Liver (tissue), 9 donors: Measurements from ENCODE around the gene UNC5CL. TPM values are rescaled to one million over a fixed set of nuclear protein-coding genes. Genes with fewer than 3 reads are reported as not detected.

ENCODE experiments used
- DNase-seq: peaks from one replicate; pipeline ENCODE4 v3.0.0-alpha.2; 2017; ENCODE audit warnings: low spot score
- H3K27ac ChIP-seq, 2 donors: one replicate each; pipeline ENCODE4 v1.7.0; 2013; ENCODE audit warnings: inconsistent platforms in 2 of 2, low read length in 2 of 2, control low read depth in 1 of 2, low read depth in 1 of 2, mild to moderate bottlenecking in 1 of 2
- H3K27me3 ChIP-seq, 4 donors: one replicate each; pipeline versions ENCODE4 v1.6.1 to v1.7.0; 2013; ENCODE audit warnings: low read length in 3 of 4, inconsistent platforms in 1 of 4, mild to moderate bottlenecking in 1 of 4, moderate library complexity in 1 of 4; ENCODE audit not compliant: control insufficient read depth in 4 of 4, insufficient read depth in 4 of 4
- H3K36me3 ChIP-seq, 4 donors: one replicate each; pipeline versions ENCODE4 v1.6.1 to v1.7.0; 2013; ENCODE audit warnings: low read length in 3 of 4, mild to moderate bottlenecking in 3 of 4, low read depth in 1 of 4, moderate library complexity in 1 of 4; ENCODE audit not compliant: control insufficient read depth in 4 of 4, insufficient read depth in 3 of 4
- H3K4me1 ChIP-seq, 4 donors: one replicate each; pipeline versions ENCODE4 v1.6.1 to v1.7.0; 2013; ENCODE audit warnings: low read length in 3 of 4, mild to moderate bottlenecking in 3 of 4, moderate library complexity in 1 of 4; ENCODE audit not compliant: control insufficient read depth in 4 of 4, insufficient read depth in 4 of 4
- H3K4me3 ChIP-seq, 3 donors: one replicate each; pipeline versions ENCODE4 v1.6.1 to v1.7.0; 2013; ENCODE audit warnings: low read length in 3 of 3, control low read depth in 1 of 3, low read depth in 1 of 3, mild to moderate bottlenecking in 1 of 3
- H3K9ac ChIP-seq, 2 donors: one replicate each; pipeline ENCODE4 v1.7.0; 2013; ENCODE audit warnings: low read length in 2 of 2, mild to moderate bottlenecking in 2 of 2, moderate library complexity in 2 of 2, control low read depth in 1 of 2, low read depth in 1 of 2
- H3K9me3 ChIP-seq, 4 donors: one replicate each; pipeline versions ENCODE4 v1.6.1 to v1.7.0; 2013; ENCODE audit warnings: low read length in 3 of 4; ENCODE audit not compliant: control insufficient read depth in 4 of 4
- EGR1 ChIP-seq, 2 donors: IDR thresholded peaks; 2 replicates each; pipeline ENCODE4 v1.6.1; 2016 to 2018; ENCODE audit warnings: antibody characterized with exemption in 2 of 2, low read depth in 2 of 2
- FOXA2 ChIP-seq: IDR thresholded peaks from 2 replicates; pipeline ENCODE4 v1.6.1; 2016; ENCODE audit warnings: antibody characterized with exemption
- HNF4A ChIP-seq, 2 donors: conservative IDR thresholded peaks; 2 replicates each; pipeline ENCODE4 v1.6.1; 2016; ENCODE audit warnings: antibody characterized with exemption in 2 of 2, mild to moderate bottlenecking in 2 of 2
- HNF4G ChIP-seq: IDR thresholded peaks from 2 replicates; pipeline ENCODE4 v1.6.1; 2016; ENCODE audit warnings: antibody characterized with exemption
- NR2F2 ChIP-seq: IDR thresholded peaks from 2 replicates; pipeline ENCODE4 v1.6.1; 2016; ENCODE audit warnings: antibody characterized with exemption
- RXRA ChIP-seq, 2 donors: IDR thresholded peaks; 2 replicates each; pipeline ENCODE4 v1.6.1; 2017 to 2018; ENCODE audit warnings: antibody characterized with exemption in 2 of 2, mild to moderate bottlenecking in 1 of 2
- SP1 ChIP-seq: IDR thresholded peaks from 2 replicates; pipeline ENCODE4 v1.6.1; 2018; ENCODE audit warnings: antibody characterized with exemption, mild to moderate bottlenecking
- TAF1 ChIP-seq: conservative IDR thresholded peaks from 2 replicates; pipeline ENCODE4 v1.6.1; 2016; ENCODE audit warnings: antibody characterized with exemption, mild to moderate bottlenecking
- WGBS: extraction: QIAGEN DNeasy Blood & Tissue Kit; methylation state at CpG from one replicate; pipeline ENCODE4 v1.1.7; 2013; 5-methylcytosine and 5-hydroxymethylcytosine counted together
- polyA plus RNA-seq, 2 donors: library from polyadenylated mRNA; stranded (reverse) in 1 of 2; unstranded in 1 of 2; fragments of 200-250 nt in 1 of 2; fragments of >200 nt in 1 of 2; fragmentation: Nextera tagmentation in 1 of 2; extraction: Ambion mirVana in 1 of 2; gene quantifications; one replicate each; pipeline versions ENCODE4 v1.2.1 to v1.2.3, GENCODE V29; 2013 to 2015
- total RNA-seq, 2 donors: library from RNA; depleted of rRNA; stranded (reverse); fragments of >200 nt; gene quantifications; one replicate each; pipeline ENCODE4 v1.2.3, GENCODE V29; 2014
- TF ChIP-seq, protein P1 (sequence below): IDR thresholded peaks from 2 replicates; pipeline ENCODE4 v1.6.1; 2016; ENCODE audit warnings: antibody characterized with exemption
- TF ChIP-seq, protein P2 (sequence below): IDR thresholded peaks from 2 replicates; pipeline ENCODE4 v1.6.1; 2016; ENCODE audit warnings: antibody characterized with exemption
- donor health status: healthy.
- donor health status: healthy.
- donor health status: healthy.
- donor health status: healthy.
- donor health status: healthy.

Gene UNC5CL
- total and polyA plus RNA-seq, 4 donors = 4.7 to 41.9 (median 17.2) TPM

DNA sequence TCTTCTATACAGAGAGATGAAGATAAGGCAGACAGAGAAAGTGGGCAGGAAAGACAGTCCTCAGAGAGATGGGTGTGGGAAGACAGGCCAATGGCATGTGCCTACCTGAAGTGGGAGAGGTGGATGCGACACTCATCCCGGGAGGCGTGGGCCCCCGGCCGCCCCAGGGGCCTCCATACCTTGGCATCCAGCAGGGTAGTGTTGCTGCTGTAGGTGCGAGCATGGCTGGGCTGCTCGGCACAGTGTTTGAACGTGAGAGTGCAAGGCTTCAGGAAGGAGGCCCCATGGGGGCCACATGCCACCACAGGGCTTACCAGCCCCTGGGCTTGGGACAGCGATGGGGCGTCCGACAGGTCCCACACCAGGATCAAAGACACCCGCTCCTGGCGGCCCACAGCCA is 5.2 kb downstream of the UNC5CL start:
- Histone ChIP-seq H3K4me1 (peaks cover 10 to 42% (median 31%) of the 10 kb centered on the region in 4 donors), H3K9ac (no peak overlapping the region), H3K27me3 (no peaks in the 10 kb centered on the region), H3K4me3 (no peak overlapping the region), H3K27ac (no peak overlapping the region), H3K36me3 (peaks cover 9 to 40% (median 20%) of the 10 kb centered on the region in 4 donors), H3K9me3 (no peaks in the 10 kb centered on the region)
- 94% methylated on average over 13 of the region's 13 CpGs for WGBS
- TF ChIP-seq FOXA2 = no peak
- no peak for TF ChIP-seq RXRA (IDR thresholded peaks at IDR 0.05)
- TF ChIP-seq, protein P1, sequence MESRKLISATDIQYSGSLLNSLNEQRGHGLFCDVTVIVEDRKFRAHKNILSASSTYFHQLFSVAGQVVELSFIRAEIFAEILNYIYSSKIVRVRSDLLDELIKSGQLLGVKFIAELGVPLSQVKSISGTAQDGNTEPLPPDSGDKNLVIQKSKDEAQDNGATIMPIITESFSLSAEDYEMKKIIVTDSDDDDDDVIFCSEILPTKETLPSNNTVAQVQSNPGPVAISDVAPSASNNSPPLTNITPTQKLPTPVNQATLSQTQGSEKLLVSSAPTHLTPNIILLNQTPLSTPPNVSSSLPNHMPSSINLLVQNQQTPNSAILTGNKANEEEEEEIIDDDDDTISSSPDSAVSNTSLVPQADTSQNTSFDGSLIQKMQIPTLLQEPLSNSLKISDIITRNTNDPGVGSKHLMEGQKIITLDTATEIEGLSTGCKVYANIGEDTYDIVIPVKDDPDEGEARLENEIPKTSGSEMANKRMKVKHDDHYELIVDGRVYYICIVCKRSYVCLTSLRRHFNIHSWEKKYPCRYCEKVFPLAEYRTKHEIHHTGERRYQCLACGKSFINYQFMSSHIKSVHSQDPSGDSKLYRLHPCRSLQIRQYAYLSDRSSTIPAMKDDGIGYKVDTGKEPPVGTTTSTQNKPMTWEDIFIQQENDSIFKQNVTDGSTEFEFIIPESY = no peak
- TF ChIP-seq, protein P2, sequence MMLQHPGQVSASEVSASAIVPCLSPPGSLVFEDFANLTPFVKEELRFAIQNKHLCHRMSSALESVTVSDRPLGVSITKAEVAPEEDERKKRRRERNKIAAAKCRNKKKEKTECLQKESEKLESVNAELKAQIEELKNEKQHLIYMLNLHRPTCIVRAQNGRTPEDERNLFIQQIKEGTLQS = no peak
- no peak for TF ChIP-seq HNF4G
- no peak for DNase-seq

DNA sequence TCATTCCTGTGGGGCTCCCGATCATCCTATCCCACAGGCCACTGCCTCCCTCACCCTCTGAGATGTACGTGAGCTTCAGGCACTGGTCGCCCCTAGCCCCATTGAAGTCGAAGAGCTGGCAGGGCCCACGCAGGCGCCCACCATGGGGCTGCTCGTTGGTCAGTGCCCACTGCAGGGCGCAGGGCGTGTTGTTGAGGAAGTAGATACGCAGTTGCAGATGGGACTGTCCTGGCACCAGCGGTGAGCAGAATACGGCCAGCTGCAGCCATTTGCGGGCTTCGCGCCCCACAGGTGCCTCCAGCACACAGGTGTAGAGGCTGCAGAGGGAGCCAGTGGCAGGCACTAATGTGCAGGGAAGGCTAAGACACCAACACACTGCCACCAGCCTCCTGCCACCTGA is 6.2 kb downstream of the UNC5CL start:
- 96% methylated on average over 15 of the region's 15 CpGs for WGBS
- DNase-seq = no peak
- Histone ChIP-seq H3K9me3 (no peaks in the 10 kb centered on the region), H3K27me3 (no peaks in the 10 kb centered on the region), H3K27ac (no peak overlapping the region), H3K4me1 (peaks cover 12 to 40% (median 31%) of the 10 kb centered on the region in 4 donors), H3K9ac (no peak overlapping the region), H3K4me3 (no peak overlapping the region), H3K36me3 (peaks cover 9 to 40% (median 20%) of the 10 kb centered on the region in 4 donors)
- TF ChIP-seq HNF4G (no peak), HNF4A (conservative IDR thresholded peaks at IDR 0.05) (no peak)
- TF ChIP-seq, protein P2 = no peak

DNA sequence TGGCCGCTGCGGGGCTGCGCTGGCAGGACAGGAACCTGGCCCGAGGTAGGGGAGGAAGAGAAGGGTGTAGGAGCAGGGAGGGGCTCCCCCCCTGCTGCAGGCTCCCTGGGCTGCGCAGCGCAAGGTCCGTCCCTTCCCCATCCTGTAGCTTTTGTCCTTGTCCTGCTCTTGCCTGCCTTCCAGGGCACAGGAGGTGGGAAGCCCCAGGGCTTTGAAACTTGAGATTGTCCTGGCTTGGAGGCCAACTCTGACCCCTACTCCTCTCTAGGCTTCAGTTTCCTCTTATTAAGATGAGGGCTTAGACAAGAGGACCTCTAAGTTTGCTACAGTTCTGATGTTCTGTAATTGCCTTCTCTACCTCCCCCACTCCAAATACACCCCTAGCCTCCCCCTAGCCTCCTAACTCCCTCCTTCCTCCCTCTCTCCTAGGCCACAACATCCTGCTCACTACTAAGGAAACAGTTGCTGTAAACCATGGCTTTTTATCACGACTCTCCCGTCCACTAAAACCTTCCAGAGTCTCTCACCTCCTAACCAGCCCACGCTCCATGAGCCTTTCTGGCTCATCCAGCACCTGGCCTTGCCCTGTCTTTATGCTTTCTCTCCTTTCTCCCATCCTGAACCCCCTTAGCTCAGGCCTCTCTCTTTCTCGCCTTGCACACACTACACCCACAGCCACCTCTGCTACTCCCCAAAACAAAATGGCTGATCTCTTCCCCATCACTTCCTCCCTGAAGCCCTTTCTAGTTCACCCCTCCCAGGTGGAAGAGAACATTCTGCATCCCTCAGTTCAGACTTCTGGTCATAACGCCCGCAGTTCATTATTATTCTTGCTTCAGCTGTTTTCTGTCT is 10.2 kb downstream of the UNC5CL start:
- Histone ChIP-seq H3K36me3 (peaks cover 8 to 30% (median 14%) of the 10 kb centered on the region in 4 donors), H3K4me1 (peaks cover 2 to 13% (median 10%) of the 10 kb centered on the region in 4 donors), H3K27ac (peak overlapping the region in 1 of 2 donors; percentile 14), H3K9ac (no peak overlapping the region), H3K9me3 (no peaks in the 10 kb centered on the region), H3K27me3 (no peaks in the 10 kb centered on the region), H3K4me3 (peak overlapping the region in 1 of 3 donors; percentile 23)
- 68% methylated on average over 13 of the region's 13 CpGs for WGBS
- TF ChIP-seq TAF1 (no peak), EGR1 (IDR thresholded peaks at IDR 0.05; ENCODE audit: low read depth in 2 of 2) (no peak), NR2F2 (no peak), SP1 (no peak)
- no peak for DNase-seq
